GM18508 (cell line): ENCODE data around the gene SLC1A4.

Experiments
- ATAC-seq: cut with Tn5 transposase; IDR thresholded peaks from one replicate; pipeline ENCODE4 v1.9.1; 2021; ENCODE audit warnings: moderate number of reproducible peaks; ENCODE audit not compliant: insufficient read depth, unreplicated experiment

The SLC1A4 gene

DNA sequence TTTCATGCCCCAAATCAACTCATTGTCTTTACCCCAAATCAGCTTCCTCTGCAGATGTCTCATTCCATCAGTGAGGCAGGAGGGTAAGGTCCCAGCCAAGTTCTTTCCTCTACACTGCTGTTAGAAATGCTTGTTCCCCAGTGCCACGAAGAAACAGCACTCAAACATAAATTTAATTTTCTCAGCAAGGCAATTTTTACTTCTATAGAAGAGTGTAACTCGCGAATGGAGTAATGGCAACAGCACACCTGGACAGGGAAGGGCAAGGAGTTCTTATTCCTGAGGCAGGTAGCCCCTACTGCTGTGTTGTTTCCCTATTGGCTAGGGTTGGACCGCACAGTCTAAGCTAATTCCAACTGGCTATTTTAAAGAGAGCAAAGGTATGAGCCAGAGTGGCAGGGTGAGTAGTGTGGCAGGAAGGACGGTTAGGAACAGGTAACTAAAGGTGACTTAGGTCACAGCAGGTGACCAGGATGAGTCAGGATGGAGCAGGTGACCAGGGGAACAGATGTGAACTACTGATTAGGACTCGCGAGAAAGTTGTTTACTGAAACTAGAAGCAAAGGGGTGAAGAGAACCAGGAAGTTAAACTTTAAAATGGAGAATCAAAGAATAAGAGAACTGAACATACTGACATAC, 55.0 kb downstream of the SLC1A4 start:
- ATAC-seq: no peak

DNA sequence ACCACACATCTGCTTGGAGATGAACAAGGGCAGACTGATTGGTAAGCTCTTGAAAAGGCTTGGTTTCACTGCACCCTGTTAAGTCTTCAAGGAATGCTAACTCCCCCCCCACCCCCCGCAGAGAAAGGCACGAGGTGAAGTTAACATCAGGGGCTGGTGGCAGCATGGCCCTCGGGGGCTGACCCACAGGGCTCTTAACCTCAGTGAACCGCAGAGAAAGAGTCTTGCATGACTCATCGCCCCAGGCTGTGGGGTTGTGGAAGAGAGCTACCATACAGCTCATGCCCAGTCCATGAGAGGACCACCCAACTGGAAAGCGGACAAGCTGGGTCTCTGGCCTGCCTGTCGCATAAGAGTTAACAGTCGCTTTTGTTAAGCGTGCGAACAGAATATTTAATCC, 56.5 kb downstream of the SLC1A4 start:
- ATAC-seq: no peak

DNA sequence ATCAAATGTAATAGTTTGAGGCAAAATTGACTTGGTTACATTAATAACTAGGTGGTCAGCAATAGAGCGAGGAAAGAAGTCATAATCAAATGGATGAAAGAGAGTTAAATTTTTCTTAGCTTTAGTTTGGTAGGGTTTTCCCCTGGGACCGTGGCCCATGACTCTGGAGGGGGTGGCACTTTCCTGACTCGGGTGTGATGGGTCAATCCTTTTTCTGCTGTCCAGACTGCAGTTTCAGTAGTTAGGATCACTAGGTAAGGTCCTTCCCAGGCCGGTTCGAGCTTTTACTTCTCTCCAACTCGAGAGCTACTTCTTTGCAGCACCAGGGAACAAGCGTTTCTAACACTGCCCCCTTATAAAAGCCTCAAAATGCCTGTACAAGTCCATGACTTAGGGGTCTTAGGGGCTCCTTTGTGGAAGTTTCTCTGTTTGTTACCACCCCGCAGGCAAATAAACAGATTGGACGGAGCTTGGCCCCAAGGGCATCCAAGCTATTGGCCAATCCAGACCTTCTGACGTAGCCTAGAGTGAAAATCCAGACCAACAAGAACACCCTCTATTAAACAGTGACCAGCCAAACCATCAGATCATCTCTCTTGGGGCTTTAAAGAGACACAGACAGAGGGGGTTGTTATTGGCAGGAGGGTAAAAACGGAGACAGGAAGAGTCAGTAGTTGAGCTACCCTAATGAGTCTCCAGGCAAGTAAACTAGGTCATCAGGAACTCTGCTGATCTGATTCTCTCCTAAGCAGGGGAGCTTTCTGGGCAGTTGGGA, 57.6 kb downstream of the SLC1A4 start:
- no peak for ATAC-seq

DNA sequence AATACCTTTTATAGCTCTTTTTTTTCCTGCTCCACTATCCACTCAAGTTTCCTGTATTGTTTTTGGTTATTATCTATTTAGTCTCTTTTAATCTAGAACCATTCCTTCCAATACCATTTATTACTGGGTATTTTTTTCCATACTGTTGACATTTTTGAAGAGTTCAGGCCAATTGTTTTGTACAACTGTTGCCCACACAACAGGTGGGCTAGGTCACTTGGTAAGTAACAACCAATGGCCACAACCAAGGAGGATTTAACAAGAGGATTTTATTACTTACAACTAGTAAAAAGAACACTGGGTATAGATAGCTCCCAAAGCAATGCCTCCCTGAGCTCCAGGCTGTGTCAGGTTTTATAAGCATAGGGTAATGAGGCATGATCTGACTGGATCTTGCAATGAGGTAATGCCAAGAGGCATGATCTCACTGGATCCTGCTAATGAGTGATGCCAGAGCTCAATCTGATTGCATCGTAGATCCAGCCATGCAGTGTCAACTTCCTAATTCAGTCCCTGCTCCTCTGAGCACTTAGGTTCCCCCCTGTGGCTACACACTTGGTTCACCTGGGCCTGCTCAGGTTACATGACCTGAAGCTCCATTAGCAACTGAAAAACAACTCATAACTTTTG, 59.9 kb downstream of the SLC1A4 start:
- ATAC-seq: no peak

DNA sequence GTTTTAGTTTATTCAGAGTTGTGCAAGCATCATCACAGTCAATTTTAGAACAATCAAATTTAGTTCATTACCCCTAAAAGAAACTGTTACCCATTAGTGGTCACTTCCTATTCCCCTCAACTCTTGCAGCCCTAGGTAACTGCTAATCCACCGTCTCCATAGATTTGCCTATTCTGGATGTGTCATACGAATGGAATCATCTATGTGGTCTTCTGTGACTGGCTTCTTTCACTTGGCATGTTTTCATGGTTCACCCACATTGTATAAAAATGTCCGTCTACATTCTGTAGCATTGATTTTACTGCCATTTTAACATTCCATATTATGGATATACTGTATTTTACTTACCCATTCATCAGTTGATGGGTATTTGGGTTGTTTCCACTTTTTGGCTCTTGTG, 61.7 kb downstream of the SLC1A4 start:
- ATAC-seq: no peak

DNA sequence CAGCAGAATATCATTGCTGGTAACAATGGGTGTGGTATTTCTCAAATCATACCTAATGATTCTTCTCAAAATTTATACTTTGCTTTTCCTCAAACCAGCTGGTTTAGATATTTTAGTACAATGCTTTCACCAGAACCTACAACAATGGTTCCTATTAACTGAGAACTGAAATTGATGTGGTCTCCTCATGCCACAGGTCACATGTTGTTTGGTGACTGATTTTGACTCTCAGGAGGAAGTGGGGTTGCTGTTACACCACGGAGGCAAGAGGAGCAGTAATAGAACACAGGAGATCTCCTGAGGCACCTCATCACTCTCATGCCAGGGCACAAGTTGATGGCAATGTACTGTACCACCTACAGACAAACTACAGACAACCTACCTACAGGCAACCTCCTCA, 64.0 kb downstream of the SLC1A4 start:
- peak; percentile 55 for ATAC-seq

DNA sequence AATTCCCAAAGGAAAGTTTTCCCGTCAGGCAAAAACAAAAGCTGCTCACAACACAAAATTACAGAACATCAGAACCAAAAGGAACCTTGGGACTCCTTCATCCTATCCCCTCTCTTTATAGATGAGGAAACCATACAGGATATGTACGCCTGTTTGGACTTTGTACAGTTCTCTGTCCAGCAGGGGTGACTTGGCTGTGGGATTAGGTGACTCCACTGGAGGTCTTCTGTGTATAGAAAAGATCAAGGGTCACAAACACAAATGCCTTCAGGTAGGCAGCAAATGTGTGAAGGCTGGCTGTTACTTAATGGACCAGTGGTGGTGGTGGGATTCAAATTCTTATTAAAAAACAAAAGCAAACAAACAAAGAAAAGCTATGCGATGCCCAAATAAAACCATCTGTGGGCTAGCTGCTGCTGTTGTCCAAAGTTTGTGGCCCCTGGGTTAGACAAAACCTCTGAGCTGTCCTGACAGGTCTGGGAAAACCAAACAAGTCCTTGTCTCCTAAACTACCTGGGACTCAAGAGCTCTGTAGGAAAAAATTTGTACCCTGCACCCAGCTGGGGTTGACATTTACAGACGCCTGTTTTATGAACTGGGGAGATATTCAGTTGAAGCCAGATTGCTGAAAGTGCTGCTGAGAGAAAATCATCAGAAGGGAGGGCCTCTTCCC, 65.7 kb downstream of the SLC1A4 start:
- no peak for ATAC-seq

DNA sequence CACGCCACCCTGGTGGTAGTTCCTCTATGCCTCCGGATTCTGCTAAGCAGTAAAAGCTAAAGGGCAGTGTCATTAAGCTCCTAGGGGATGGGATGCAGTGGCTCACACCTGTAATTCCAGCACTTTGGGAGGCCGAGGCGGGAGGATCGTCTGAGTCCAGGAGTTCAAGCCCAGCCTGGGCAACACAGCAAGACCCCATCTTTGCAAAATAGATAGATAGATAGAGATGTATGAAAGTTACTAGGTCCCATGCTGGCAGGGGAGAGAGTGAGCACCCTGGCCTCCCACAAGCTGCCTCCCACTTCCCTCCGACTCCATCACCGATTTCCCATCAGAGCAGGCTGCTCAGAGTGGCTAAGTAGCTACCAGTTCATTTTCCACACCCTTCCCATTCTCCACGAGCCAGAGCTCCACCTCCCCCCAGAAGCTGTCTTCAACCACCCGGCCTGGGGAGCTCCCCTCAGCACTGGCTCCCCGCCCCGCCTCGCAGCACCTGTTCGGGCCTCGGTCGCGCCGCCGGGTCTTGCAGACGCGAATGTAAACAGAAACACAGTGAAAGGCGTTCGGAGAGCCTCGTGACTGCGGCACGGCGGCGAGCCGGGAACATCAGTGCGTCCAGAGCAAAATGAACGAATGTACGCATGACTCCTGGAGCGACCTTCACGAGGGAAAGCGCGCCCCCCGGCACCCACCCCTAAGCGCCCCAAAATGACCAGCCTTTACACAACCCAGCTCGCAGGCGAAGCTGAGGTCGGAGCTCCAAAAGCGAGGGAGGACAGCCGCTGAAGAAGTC, 66.4 kb downstream of the SLC1A4 start:
- ATAC-seq: peak; percentile 20

DNA sequence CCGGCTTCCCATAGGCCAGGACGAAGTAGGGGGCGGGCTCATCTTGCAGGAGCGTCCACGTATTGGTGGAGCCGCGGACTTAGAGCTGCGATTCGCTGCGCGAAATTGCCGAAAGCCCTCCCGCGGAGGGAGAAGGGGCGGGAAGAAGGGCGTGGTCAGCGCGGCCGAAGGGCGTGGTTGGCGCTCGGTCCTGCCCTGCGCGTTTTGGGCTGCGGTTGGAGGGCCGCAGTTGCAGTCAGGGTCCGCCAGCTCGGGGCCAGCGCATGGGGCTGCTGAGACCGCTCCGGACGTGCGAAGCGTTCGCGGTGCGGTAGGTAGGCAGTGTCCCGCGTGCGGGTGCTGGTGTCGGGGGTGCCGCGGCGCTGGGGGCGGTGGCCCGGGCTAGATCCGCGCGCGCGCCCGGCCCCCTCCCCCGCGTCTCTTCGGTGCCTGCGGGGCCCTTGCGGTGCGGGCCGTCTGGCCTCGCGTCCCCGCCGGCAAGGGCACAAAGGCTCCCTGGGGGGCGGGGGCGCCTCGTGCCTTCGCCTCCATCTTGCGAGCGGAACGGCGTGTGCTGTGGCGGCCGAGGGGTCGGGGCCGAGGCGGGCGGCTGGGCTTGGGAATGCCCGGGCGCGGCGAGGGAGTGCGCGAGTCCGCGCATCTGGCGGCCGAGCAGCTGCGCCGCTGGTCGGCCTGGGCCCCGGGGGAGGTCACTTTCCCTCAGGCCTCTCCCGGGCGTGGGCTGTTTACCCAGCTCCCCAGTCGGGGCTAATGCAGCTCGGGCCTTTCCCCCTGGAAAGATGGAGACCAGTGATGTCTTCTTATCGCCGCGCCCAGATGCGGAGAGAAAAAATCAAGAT, 67.2 kb downstream of the SLC1A4 start, which contains the start of gene CEP68:
CEP68 (plus strand) TSS at position 202 of the 839 bp plus-strand sequence. CDS start 13,029 bp downstream, outside the sequence.
- ATAC-seq: peak; percentile 57

DNA sequence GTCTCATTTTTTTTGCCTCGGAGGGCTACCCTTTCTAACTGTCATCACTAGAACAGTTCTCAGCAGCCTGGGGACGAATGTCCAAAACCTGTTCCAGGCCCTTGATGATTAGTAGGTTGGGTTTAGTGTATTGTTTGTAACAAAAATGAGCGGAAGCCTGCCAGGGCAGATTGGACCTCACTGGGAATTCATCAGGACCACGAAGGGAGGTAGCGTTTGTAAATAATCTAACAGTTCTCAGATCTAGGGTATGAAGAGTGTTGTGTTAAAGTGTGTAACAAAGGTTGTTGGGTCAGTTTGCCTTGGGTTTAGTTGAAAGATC, 67.8 kb downstream of the SLC1A4 start:
- ATAC-seq: no peak

DNA sequence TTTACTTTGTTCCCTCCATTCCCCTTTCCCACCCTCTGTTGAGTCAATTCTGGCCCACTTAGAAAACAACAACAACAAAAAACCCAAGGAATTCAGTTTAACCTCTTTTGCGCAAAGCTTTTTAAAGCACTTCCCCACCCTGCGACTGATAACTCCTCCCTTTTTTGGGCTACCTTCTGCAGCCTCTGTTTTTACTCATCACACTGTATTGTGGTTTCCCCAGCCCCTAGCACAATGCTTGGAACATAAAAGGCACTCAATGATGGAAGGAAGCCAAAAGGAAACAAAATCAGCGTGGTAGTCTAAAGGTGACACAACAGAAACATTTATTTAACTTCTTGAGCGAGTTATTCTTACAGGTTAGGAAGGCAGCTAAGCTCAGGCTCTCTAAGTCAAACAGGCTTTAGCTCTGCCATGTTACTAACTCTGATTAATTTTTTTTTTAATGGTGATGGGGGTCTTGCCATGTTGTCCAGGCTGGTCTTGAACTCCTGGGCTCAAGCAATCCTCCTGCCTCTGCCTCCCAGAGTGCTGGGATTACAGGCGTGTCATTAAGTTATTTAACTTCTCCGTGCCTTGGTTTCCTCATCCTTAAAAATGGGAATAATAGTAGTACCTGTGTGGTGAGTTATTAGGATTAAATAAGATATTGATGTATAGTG, 68.3 kb downstream of the SLC1A4 start:
- ATAC-seq: no peak

DNA sequence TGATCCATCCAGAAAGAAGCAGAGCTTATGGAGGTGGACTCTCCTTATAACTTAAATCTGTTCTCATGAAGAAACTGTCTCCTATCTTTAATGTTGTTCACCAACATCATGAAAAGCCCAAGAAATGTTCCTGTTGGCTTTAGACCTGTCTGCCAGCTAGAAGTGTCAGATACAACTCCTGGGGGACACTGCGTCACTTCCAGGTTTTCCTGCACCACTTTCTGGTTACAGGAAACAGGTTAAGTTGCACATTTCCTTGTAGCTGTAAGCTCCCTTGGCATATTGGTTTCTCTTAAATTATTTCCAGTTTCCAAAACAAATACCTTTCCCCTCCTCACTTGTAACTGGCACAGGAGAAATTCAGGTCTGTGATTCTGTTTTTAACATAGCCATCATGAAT, 69.9 kb downstream of the SLC1A4 start:
- no peak for ATAC-seq

DNA sequence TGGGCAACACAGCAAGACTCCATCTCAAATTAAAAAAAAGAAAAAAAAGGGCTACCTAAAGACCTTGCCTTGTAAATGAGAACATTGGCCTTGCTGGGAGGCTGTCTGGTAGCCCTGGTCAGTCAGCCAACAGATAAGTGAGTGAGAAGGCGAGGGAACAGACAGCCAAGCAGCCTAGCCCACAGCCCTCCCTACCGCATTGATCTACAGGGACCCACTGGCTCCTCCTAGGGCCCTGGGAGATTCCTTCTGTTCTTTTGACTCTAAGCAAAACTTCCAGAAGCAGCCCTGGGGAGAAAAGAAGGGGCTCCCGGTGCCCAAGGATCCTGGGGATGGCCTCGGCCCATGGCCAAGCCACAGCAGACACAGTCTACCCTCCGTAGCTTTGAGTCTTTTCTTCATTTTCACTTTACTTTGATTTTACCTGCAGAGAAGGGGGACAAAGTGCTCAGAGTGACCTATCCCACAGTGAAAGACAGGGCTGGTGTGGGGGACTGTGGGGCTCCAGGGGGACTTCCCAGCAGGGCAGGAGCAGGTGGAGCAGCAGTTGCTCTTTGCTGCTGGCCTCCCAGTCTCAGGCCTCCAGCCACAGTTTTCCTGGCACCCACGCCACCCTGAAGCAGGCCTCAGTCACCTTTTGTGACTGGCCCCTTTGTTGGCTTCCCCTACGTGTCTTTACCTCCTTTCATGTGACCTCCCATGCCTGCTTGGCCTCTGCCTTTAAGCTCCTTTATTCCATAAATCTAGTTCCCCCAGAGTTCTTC, 72.1 kb downstream of the SLC1A4 start:
- no peak for ATAC-seq

DNA sequence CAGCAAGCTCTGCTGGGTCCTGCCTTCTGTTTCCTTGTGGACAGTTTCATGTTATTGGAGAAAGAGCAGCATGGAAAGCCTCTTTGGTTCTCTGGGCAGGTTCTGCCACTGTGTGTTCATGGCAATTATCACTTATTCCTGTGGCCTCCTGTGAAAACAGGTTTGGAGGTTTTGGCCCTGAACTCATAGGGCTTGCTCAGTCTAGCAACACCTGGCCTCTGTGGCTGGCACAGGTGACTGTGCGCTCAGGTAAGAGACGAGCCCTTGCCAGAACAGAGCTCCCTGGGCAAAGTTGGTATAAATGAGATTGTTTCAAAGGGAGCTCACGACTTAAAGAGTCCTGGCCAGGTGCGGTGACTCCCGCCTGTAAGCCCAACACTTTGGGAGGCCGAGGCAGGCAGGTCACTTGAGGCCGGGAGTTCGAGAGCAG, 72.7 kb downstream of the SLC1A4 start:
- no peak for ATAC-seq

DNA sequence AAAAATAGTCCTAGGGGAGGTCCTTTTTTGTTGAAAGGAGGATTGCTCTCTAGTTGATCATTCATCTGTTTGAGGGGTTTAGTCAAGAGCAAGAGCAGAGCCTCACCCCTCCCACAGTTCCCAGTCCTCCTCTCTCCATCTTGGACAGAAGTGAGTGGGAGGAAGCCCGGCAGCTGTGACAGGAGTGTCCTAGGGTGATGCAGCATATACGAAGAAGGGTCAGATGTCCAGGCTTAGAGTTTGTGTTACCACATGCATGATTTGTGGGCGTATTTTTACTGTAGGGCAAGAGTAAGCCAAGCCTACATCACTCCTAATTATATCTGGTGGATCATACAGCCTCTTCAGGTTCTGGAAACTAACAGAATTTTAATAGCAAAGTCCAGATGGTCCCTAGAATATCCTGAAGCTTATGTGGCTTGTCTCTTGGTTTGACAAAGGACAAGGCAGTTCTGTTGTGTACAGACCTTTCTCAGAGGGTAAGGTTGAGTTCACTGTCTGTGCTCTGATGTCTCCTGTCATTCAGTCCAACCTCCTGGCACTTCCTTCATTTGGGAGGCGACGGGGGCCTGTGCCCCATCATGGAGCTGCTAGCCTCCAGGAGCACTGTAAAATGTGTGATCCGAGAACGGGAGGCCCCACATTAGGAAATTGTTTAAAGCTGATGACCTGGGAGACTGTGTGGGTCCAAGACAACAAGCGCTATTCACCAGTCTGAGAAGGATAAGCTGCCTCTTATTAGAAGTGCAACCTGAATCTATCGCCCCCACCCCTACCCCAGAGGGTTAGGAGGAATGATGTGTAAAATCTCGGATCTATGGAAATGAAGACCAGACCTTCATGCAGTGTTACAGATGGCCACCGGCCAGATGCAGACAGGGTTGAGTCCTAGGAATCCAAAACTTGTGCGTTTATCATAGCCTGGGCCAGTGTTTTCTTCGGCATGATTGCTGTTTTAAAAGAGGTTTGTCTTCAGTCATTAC, 73.9 kb downstream of the SLC1A4 start:
- ATAC-seq: no peak

DNA sequence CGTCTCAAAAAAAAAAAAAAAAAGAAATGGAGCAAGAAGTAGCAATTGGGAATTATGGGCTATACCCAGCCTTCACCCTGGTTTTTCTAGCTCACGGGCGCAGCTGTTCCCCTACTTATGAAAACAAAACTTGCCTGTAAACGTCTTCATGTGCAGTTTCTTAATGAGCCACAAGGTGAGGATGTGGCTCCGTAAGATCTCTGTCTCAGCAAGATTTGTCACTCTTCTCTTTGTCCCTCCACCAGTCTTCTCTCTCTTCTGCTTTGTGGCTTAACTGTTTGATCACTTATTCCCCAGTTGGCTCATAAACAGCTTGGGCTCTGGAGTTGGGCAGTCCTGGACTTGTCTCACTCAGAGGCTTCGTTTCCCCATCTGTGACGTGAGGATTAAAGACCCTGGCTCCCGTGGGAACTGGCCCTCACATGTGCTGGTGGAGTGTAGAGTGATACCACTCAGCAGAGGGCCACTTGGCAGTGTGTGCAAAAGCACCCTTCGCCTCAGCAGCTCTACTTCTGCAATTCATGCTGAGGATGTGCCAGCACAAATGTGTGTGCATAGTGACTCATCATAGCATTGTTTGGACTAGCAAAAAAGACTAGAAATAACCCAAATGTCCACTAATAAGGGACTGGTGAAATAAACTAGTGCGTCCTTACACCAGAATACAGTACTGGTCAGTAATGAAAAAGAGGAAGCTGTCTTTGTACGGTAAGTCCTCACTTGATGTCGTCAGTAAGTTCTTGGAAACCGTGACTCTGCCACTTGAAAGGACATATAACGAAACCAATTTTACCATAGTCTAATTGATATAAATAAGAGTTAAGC, 75.7 kb downstream of the SLC1A4 start:
- ATAC-seq: peak; percentile 62
